Endodermal cell (in vitro differentiated cells): ENCODE data around the gene LTBP3. TPM values are rescaled to one million over a fixed set of nuclear protein-coding genes. Genes with fewer than 3 reads are reported as not detected.

ENCODE experiments used
- DNase-seq: peaks from one replicate; pipeline ENCODE4 v3.0.0-alpha.2; 2017
- H3K27ac ChIP-seq: 2 replicates; pipeline ENCODE4 v1.5.1; 2013; ENCODE audit warnings: mild to moderate bottlenecking, low read depth, low read length, moderate library complexity
- H3K27me3 ChIP-seq: 2 replicates; pipeline ENCODE4 v1.6.1; 2013; ENCODE audit warnings: mild to moderate bottlenecking, low read length, moderate library complexity; ENCODE audit not compliant: insufficient read depth, control insufficient read depth, poor library complexity, severe bottlenecking
- H3K36me3 ChIP-seq: 2 replicates; pipeline ENCODE4 v1.7.0; 2013; ENCODE audit warnings: mild to moderate bottlenecking, low read length, moderate library complexity; ENCODE audit not compliant: control insufficient read depth, insufficient read depth
- H3K4me1 ChIP-seq: one replicate; pipeline ENCODE4 v1.7.0; 2013; ENCODE audit warnings: low read length; ENCODE audit not compliant: control insufficient read depth, insufficient read depth
- H3K4me3 ChIP-seq: 2 replicates; pipeline ENCODE4 v1.5.1; 2013; ENCODE audit warnings: mild to moderate bottlenecking, low read length, moderate library complexity
- H3K9ac ChIP-seq: 2 replicates; pipeline ENCODE4 v1.6.1; 2013; ENCODE audit warnings: mild to moderate bottlenecking, low read length, moderate library complexity; ENCODE audit not compliant: poor library complexity, severe bottlenecking; ENCODE audit errors: extremely low read depth
- H3K9me3 ChIP-seq: 2 replicates; pipeline ENCODE4 v1.6.1; 2013; ENCODE audit warnings: mild to moderate bottlenecking, low read length, moderate library complexity; ENCODE audit not compliant: control insufficient read depth
- H3K27ac Mint-ChIP-seq: 2 replicates; pipeline ENCODE4 v1.8.0; 2020; ENCODE audit warnings: mixed read lengths
- H3K27me3 Mint-ChIP-seq: 2 replicates; pipeline ENCODE4 v1.8.0; 2021; ENCODE audit warnings: mild to moderate bottlenecking, mixed read lengths; ENCODE audit not compliant: insufficient read depth
- H3K36me3 Mint-ChIP-seq: 2 replicates; pipeline ENCODE4 v1.8.0; 2020; ENCODE audit warnings: low read depth, mixed read lengths
- H3K4me1 Mint-ChIP-seq: 2 replicates; pipeline ENCODE4 v1.8.0; 2020; ENCODE audit warnings: mixed read lengths
- H3K4me3 Mint-ChIP-seq: 2 replicates; pipeline ENCODE4 v1.8.0; 2020; ENCODE audit warnings: mild to moderate bottlenecking, moderate library complexity, mixed read lengths
- H3K9me3 Mint-ChIP-seq: 2 replicates; pipeline ENCODE4 v1.8.0; 2020; ENCODE audit warnings: mild to moderate bottlenecking, mixed read lengths
- CTCF ChIP-seq: fragments of 200-600 bp; sonication (generic); conservative IDR thresholded peaks from 2 replicates; pipeline ENCODE4 v1.5.0; 2021; ENCODE audit warnings: antibody characterized with exemption, mild to moderate bottlenecking
- WGBS, 2 experiments: methylation state at CpG; one replicate each; pipeline versions ENCODE4 v1.1.5 to v1.1.7; 2013; ENCODE audit warnings: missing lambda C conversion rate in 2 of 2, mixed read lengths in 1 of 2; ENCODE audit not compliant: insufficient coverage in 1 of 2, insufficient read length in 1 of 2; 5-methylcytosine and 5-hydroxymethylcytosine counted together
- total RNA-seq, 2 donors: library from RNA; stranded (reverse); fragmentation: NEBNext Ultra II Directional in 1 of 2; extraction: Animal tissue kit (Norgen Biotek cat#: 25700) in 1 of 2; gene quantifications; 2 replicates in 1 of 2; 3 replicates in 1 of 2; pipeline ENCODE4 v1.2.1, GENCODE V29; 2021

LTBP3 gene
- total RNA-seq, 2 donors from 2014 or later = 19.7 to 24.2 TPM

- H3K36me3 Mint-ChIP-seq = peaks cover 12% of the 10 kb centered on the region
- no peak overlapping the region for H3K27ac Mint-ChIP-seq
- Histone ChIP-seq H3K9me3 (no peaks in the 10 kb centered on the region), H3K4me3 (no peak overlapping the region), H3K36me3 (peaks cover 13% of the 10 kb centered on the region), H3K27me3 (peaks cover 16% of the 10 kb centered on the region), H3K27ac (no peak overlapping the region), H3K4me1 (no peaks in the 10 kb centered on the region), H3K9ac (no peak overlapping the region)
- no peaks in the 10 kb centered on the region for H3K9me3 Mint-ChIP-seq
- H3K27me3 Mint-ChIP-seq = peaks cover 30% of the 10 kb centered on the region
- no peaks in the 10 kb centered on the region for H3K4me1 Mint-ChIP-seq
- TF ChIP-seq CTCF = no peak
- WGBS, 2 experiments = 79 to 87% methylated on average over 2 to 6 of the region's 6 CpGs
- no peak overlapping the region for H3K4me3 Mint-ChIP-seq
- no peak for DNase-seq
These were observed 38.4 kb upstream of the LTBP3 start for GRCh38 chr11:65596520-65596919.

GRCh38 chr11:65595543-65596281, 37.6 kb upstream of the LTBP3 start, which contains the start of gene KCNK7:
Gene KCNK7, minus strand, starts transcription at chr11:65595800. Its CDS starts 28 bp downstream, at chr11:65595772.
- peaks cover 24% of the 10 kb centered on the region for H3K27me3 ChIP-seq
- peaks cover 38% of the 10 kb centered on the region for H3K27me3 Mint-ChIP-seq
- no peak for DNase-seq
- H3K9me3 ChIP-seq = no peaks in the 10 kb centered on the region
- H3K4me1 Mint-ChIP-seq = peaks cover 2% of the 10 kb centered on the region
- no peaks in the 10 kb centered on the region for H3K4me1 ChIP-seq
- no peak within 1 kb of the TSS for H3K27ac ChIP-seq
- no peak within 1 kb of the TSS for H3K27ac Mint-ChIP-seq
- no peak for TF ChIP-seq CTCF
- H3K9ac ChIP-seq = no peak within 1 kb of the TSS
- peaks cover 12% of the 10 kb centered on the region for H3K36me3 Mint-ChIP-seq
- no peak within 1 kb of the TSS for H3K4me3 Mint-ChIP-seq
- H3K9me3 Mint-ChIP-seq = no peaks in the 10 kb centered on the region
- 86 to 100% methylated on average over 2 to 12 of the region's 12 CpGs for WGBS, 2 experiments
- peaks cover 13% of the 10 kb centered on the region for H3K36me3 ChIP-seq
- no peak within 1 kb of the TSS for H3K4me3 ChIP-seq

GRCh38 chr11:65595131-65595530, 37.0 kb upstream of the LTBP3 start:
- Histone ChIP-seq H3K27ac (no peak overlapping the region), H3K4me1 (no peaks in the 10 kb centered on the region), H3K27me3 (peaks cover 30% of the 10 kb centered on the region), H3K4me3 (no peak overlapping the region), H3K9ac (no peak overlapping the region), H3K36me3 (peaks cover 13% of the 10 kb centered on the region), H3K9me3 (no peaks in the 10 kb centered on the region)
- Mint-ChIP-seq H3K27ac (no peak overlapping the region), H3K27me3 (peaks cover 44% of the 10 kb centered on the region), H3K4me3 (no peak overlapping the region), H3K36me3 (peaks cover 12% of the 10 kb centered on the region), H3K4me1 (peaks cover 2% of the 10 kb centered on the region), H3K9me3 (no peaks in the 10 kb centered on the region)
- WGBS, 2 experiments = 93 to 96% methylated on average over 3 of the region's 3 CpGs
- TF ChIP-seq CTCF = no peak
- no peak for DNase-seq
